Smooth muscle cell (in vitro differentiated cells): ENCODE data around the gene FANCI. TPM values are rescaled to one million over a fixed set of nuclear protein-coding genes. Genes with fewer than 3 reads are reported as not detected.

Source experiments
- DNase-seq: peaks from one replicate; lab custom pipeline; 2025; ENCODE audit not compliant: unreplicated experiment; lab: John Stamatoyannopoulos, UW
- H2AFZ ChIP-seq: fragments of 200-600 bp; sonication (generic); 2 replicates; pipeline ENCODE4 v1.6.0; 2016; ENCODE audit warnings: antibody characterized with exemption, low read depth, mild to moderate bottlenecking
- H3F3A ChIP-seq: fragments of 200-600 bp; sonication (generic); 2 replicates; pipeline ENCODE4 v1.6.0; 2017; ENCODE audit warnings: antibody characterized with exemption, low read depth
- H3K27ac ChIP-seq: fragments of 200-600 bp; sonication (generic); 2 replicates; pipeline ENCODE4 v1.5.1; 2016; ENCODE audit warnings: low read depth, mild to moderate bottlenecking
- H3K27me3 ChIP-seq: fragments of 200-600 bp; sonication (generic); 2 replicates; pipeline ENCODE4 v1.6.1; 2016; ENCODE audit warnings: low read depth, mild to moderate bottlenecking
- H3K36me3 ChIP-seq: fragments of 200-600 bp; sonication (generic); 2 replicates; pipeline ENCODE4 v1.5.1; 2016; ENCODE audit warnings: low read depth
- H3K4me1 ChIP-seq: fragments of 200-600 bp; sonication (generic); 2 replicates; pipeline ENCODE4 v1.5.1; 2016; ENCODE audit warnings: low read depth
- H3K4me2 ChIP-seq: fragments of 200-600 bp; sonication (generic); 2 replicates; pipeline ENCODE4 v1.6.0; 2016; ENCODE audit warnings: mild to moderate bottlenecking
- H3K4me3 ChIP-seq: fragments of 200-600 bp; sonication (generic); 2 replicates; pipeline ENCODE4 v1.5.1; 2016; ENCODE audit warnings: mild to moderate bottlenecking
- H3K79me2 ChIP-seq: fragments of 200-600 bp; sonication (generic); 2 replicates; pipeline ENCODE4 v1.6.0; 2016; ENCODE audit warnings: low read depth, mild to moderate bottlenecking
- H3K9ac ChIP-seq: fragments of 200-600 bp; sonication (generic); 2 replicates; pipeline ENCODE4 v1.6.0; 2016; ENCODE audit warnings: low read depth
- H3K9me3 ChIP-seq: fragments of 200-600 bp; sonication (generic); replicated peaks from 2 replicates; pipeline ENCODE4 v1.5.1; 2016; ENCODE audit warnings: low read depth
- H4K20me1 ChIP-seq: fragments of 200-600 bp; sonication (generic); 2 replicates; pipeline ENCODE4 v1.6.0; 2016; ENCODE audit warnings: low read depth
- WGBS: methylation state at CpG from one replicate; pipeline ENCODE4 v1.1.7; 2016; ENCODE audit warnings: low lambda C conversion rate; 5-methylcytosine and 5-hydroxymethylcytosine counted together
- polyA plus RNA-seq: library from polyadenylated mRNA; unstranded; fragments of >200 nt; fragmentation: Nextera tagmentation; extraction: Ambion mirVana; gene quantifications from 2 replicates; pipeline ENCODE4 v1.2.1, GENCODE V29; 2016
- total RNA-seq: library from RNA; depleted of rRNA; stranded (reverse); fragments of >200 nt; gene quantifications from 2 replicates; pipeline ENCODE4 v1.2.3, GENCODE V29; 2014
- TF ChIP-seq, protein P1 (sequence below): fragments of 200-600 bp; sonication (generic); IDR thresholded peaks from 2 replicates; pipeline ENCODE4 v1.5.1; 2017; ENCODE audit warnings: borderline replicate concordance, mild to moderate bottlenecking, antibody characterized with exemption; ENCODE audit not compliant: insufficient read depth, poor library complexity, severe bottlenecking

Gene FANCI
- total and polyA plus RNA-seq, 2 experiments from 2014 or later, result 7.0 to 13.8 TPM

DNA sequence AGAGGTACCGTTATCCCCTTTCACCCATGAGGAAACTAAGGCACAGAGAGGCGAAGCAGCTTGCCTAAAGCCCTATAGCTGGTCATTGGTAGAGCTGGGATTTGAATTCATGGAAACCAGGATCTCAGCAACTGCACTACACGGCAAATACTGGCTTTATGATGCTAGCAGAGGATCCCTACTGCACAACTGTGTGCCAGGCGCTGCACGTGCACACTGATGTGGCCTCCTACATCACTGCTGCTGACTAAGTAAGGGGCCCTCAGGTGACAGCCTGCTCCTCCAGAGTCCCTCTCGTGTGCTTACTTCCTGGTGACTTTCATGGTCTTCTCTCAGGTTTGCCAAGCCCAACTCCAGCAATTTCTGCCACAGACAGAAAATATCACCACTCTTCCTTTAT lies 94.3 kb downstream of the FANCI start:
- H3K36me3 ChIP-seq, result no peaks in the 10 kb centered on the region
- H4K20me1 ChIP-seq, result peaks cover 12% of the 10 kb centered on the region
- TF ChIP-seq, protein P1, sequence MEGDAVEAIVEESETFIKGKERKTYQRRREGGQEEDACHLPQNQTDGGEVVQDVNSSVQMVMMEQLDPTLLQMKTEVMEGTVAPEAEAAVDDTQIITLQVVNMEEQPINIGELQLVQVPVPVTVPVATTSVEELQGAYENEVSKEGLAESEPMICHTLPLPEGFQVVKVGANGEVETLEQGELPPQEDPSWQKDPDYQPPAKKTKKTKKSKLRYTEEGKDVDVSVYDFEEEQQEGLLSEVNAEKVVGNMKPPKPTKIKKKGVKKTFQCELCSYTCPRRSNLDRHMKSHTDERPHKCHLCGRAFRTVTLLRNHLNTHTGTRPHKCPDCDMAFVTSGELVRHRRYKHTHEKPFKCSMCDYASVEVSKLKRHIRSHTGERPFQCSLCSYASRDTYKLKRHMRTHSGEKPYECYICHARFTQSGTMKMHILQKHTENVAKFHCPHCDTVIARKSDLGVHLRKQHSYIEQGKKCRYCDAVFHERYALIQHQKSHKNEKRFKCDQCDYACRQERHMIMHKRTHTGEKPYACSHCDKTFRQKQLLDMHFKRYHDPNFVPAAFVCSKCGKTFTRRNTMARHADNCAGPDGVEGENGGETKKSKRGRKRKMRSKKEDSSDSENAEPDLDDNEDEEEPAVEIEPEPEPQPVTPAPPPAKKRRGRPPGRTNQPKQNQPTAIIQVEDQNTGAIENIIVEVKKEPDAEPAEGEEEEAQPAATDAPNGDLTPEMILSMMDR, result no peak
- no peak overlapping the region for H3K9ac ChIP-seq
- no peak for DNase-seq
- H3K27me3 ChIP-seq, result peaks cover 22% of the 10 kb centered on the region
- H3K4me3 ChIP-seq, result no peak overlapping the region
- H3K4me1 ChIP-seq, result peaks cover 8% of the 10 kb centered on the region
- no peaks in the 10 kb centered on the region for H3K9me3 ChIP-seq
- WGBS, result 86% methylated on average over 6 of the region's 6 CpGs
- H3K4me2 ChIP-seq, result no peak overlapping the region
- peaks cover 13% of the 10 kb centered on the region for H3K79me2 ChIP-seq
- H3K27ac ChIP-seq, result no peak overlapping the region
- peaks cover 4% of the 10 kb centered on the region for H3F3A ChIP-seq
- H2AFZ ChIP-seq, result no peak overlapping the region

DNA sequence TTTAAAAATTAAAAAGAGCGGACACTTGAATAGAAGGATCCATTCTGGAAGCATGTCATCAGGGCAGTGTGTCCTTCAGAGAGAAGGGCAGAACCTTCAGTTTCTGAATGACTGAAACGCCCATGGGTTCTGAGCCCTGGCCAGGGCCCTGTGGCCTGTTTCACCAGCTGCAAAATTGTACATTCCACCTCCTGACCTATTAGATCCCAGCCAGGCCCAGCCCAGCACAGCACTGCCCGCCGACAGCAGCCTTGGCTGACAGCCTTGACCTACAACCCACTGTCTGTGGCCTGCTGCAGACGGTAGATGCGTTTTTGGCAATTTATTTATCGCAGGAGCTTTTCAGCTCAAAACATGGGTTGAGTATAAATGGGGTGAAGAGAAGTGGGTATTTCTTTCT lies 96.8 kb downstream of the FANCI start:
- Histone ChIP-seq H2AFZ (no peak overlapping the region), H3F3A (peaks cover 4% of the 10 kb centered on the region), H3K4me1 (no peaks in the 10 kb centered on the region), H3K4me3 (no peak overlapping the region), H3K27me3 (peaks cover 22% of the 10 kb centered on the region), H3K36me3 (no peaks in the 10 kb centered on the region), H3K9me3 (no peaks in the 10 kb centered on the region), H4K20me1 (no peaks in the 10 kb centered on the region), H3K27ac (no peak overlapping the region), H3K79me2 (no peaks in the 10 kb centered on the region), H3K9ac (no peak overlapping the region), H3K4me2 (no peak overlapping the region)
- no peak for DNase-seq
- 84% methylated on average over 7 of the region's 7 CpGs for WGBS
- TF ChIP-seq, protein P1, result no peak

DNA sequence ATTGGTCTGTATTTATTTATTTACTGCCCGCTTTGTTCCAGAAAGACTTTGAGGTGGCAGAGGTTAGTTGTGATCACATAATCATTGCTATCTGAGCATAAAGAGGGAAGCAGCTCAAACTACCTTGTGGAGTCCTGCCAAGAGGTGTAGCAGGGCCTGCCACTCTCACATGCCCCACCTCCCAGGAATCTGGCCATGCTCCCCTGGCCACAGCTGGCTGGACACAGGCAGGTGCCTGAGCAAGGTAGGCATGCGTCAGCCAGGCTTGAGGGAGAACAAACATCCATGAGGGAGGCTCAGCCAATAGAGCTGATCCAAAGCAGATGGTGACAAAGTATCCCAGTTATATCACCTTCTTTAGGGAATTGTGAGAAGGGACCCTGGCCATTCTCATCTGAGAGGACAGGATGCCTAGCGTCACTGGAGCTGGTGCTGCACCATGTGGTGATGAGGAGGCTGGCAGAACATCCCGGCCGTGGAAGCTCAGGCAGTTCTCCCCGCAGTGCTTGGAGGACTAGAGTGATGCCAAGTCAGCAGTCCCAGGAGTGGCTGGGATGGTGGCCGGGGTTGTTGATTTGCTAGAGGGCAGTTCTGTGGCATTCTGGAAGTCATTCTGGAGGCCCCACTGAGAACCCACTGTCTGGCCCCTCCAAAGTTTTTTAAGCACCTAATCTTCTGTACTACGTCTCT lies 97.7 kb downstream of the FANCI start:
- Histone ChIP-seq H3F3A (no peaks in the 10 kb centered on the region), H3K79me2 (no peaks in the 10 kb centered on the region), H4K20me1 (no peaks in the 10 kb centered on the region), H3K9me3 (no peaks in the 10 kb centered on the region), H3K4me2 (no peak overlapping the region), H3K27ac (no peak overlapping the region), H3K27me3 (peaks cover 29% of the 10 kb centered on the region), H3K9ac (no peak overlapping the region), H3K36me3 (no peaks in the 10 kb centered on the region), H3K4me3 (no peak overlapping the region), H2AFZ (no peak overlapping the region), H3K4me1 (peaks cover 4% of the 10 kb centered on the region)
- WGBS, result 85% methylated on average over 8 of the region's 8 CpGs
- no peak for DNase-seq
- TF ChIP-seq, protein P1, result no peak

DNA sequence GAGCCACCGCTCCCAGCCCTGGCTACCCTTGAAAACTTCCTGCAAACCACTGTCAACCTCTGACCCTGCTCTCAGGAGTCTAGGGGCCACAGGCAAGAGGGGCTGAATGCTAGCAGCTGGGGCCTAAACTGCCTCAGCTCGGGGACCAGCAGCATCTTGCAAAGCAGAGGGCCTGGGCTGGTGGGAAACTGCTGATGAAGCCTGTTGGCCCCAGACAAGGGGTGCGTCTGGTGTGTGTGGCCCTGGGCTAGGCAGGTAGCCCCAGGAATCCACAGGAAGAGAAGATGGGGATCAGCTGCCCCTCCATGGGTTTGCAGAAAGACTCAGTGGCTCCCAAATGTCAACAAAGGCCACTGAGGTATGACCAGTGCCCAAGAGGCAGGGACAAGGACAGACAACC lies 99.1 kb downstream of the FANCI start:
- H3K36me3 ChIP-seq, result no peaks in the 10 kb centered on the region
- peaks cover 35% of the 10 kb centered on the region for H3K27me3 ChIP-seq
- H3K27ac ChIP-seq, result no peak overlapping the region
- WGBS, result 90% methylated on average over 3 of the region's 3 CpGs
- TF ChIP-seq, protein P1, result no peak
- H3K4me3 ChIP-seq, result no peak overlapping the region
- peaks cover 4% of the 10 kb centered on the region for H3K4me1 ChIP-seq
- no peaks in the 10 kb centered on the region for H3K9me3 ChIP-seq
- H3K9ac ChIP-seq, result no peak overlapping the region
- no peaks in the 10 kb centered on the region for H3F3A ChIP-seq
- H2AFZ ChIP-seq, result no peak overlapping the region
- H4K20me1 ChIP-seq, result no peaks in the 10 kb centered on the region
- no peak overlapping the region for H3K4me2 ChIP-seq
- DNase-seq, result no peak
- no peaks in the 10 kb centered on the region for H3K79me2 ChIP-seq
